Left lobe of liver (tissue), 2 donors: ENCODE measurements around the gene BCAR1. TPM values are rescaled to one million over a fixed set of nuclear protein-coding genes. Genes with fewer than 3 reads are reported as not detected.
A peak's percentile ranks its signal among the peaks of the same experiment; 100 is the strongest.
"Not testable (repeated sequence)": the region's sequence is repeated elsewhere in the genome, so short reads cannot be mapped to it uniquely, and the experiment has no call there.

Experiments used
- ATAC-seq: fragments of 200-7000 bp; cut with Tn5 transposase; one replicate; pipeline ENCODE4 v1.9.1; 2020; ENCODE audit warnings: mild to moderate bottlenecking, moderate library complexity
- DNase-seq: peaks from one replicate; pipeline ENCODE4 v3.0.0-alpha.2; 2020; ENCODE audit warnings: low spot score
- total RNA-seq: library from RNA; stranded (reverse); gene quantifications from one replicate; pipeline ENCODE4 v1.2.1, GENCODE V29; 2021
- donor health status: DM: no; HTN: no; CAD: no; lungs with moderate emphysema.
- donor health status: DM: no; HTN: yes; CAD: no.

Gene BCAR1
- total RNA-seq, 1 donor from 2014 or later: 39.2 TPM

- ATAC-seq: no peak
Measured at GRCh38 chr16:75256059-75256571, 4.7 kb upstream of the BCAR1 start.

GRCh38 chr16:75254359-75254837 lies 3.0 kb upstream of the BCAR1 start:
- DNase-seq (peak; percentile 51), ATAC-seq (peak; percentile 2)

More at GRCh38 chr16:75256059-75256571, 4.7 kb upstream of the BCAR1 start:
- DNase-seq: no peak

GRCh38 chr16:75252946-75253911 lies 1.8 kb upstream of the BCAR1 start:
- no peak for ATAC-seq
- DNase-seq: no peak

GRCh38 chr16:75252049-75252864 lies 833 bp upstream of the BCAR1 start:
- DNase-seq: no peak
- no peak for ATAC-seq

GRCh38 chr16:75250809-75251279 lies 580 bp downstream of the BCAR1 start:
- ATAC-seq (peak; percentile 73), DNase-seq (peak; percentile 77)

- peak; percentile 78 for DNase-seq
- ATAC-seq: peak; percentile 48
Measured at GRCh38 chr16:75250089-75250808, 1.2 kb downstream of the BCAR1 start.

DNA sequence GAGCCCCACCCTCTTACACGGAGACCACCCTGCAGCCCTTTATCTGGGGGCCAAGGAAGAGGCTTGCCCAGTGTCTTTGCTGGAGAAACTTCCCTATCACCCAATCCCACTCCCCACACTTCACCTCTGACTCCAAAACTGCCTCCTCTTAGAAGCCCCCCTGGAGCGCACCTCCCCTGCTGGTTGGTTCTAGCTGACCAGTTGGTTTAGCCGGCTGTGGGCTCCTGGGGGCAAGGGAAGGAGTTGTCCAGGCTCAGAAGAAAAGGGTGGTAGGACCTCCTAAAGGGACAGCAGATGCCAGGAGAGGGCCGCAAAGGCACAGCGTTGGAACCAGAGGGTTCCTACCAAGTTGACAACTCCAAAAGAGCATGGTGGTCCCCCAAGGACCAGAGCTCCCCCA lies 2.0 kb downstream of the BCAR1 start:
- DNase-seq: no peak
- no peak for ATAC-seq

GRCh38 chr16:75248536-75249380 lies 2.7 kb downstream of the BCAR1 start:
- DNase-seq: no peak
- ATAC-seq: no peak

DNA sequence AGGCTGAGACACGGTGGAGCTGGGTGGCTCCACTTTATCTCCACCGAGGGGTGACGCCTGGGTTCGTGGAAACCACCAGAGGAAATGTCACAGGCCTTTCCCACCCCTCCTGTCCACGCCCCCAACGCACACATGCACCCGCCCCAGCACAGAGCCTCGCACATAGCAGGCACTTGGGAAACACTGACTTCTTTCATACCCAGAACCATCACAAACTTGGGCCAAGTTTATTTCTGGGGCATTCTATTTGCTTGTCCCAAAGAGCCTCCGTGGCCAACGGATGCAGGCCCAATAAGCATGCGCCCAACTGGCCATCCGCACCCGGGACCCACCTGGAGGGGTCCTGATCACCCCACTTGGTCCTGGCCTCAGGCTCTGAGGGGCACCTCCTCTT lies 3.3 kb downstream of the BCAR1 start:
- ATAC-seq (no peak), DNase-seq (no peak)

GRCh38 chr16:75247249-75247648 lies 4.2 kb downstream of the BCAR1 start:
- DNase-seq (no peak), ATAC-seq (no peak)

DNA sequence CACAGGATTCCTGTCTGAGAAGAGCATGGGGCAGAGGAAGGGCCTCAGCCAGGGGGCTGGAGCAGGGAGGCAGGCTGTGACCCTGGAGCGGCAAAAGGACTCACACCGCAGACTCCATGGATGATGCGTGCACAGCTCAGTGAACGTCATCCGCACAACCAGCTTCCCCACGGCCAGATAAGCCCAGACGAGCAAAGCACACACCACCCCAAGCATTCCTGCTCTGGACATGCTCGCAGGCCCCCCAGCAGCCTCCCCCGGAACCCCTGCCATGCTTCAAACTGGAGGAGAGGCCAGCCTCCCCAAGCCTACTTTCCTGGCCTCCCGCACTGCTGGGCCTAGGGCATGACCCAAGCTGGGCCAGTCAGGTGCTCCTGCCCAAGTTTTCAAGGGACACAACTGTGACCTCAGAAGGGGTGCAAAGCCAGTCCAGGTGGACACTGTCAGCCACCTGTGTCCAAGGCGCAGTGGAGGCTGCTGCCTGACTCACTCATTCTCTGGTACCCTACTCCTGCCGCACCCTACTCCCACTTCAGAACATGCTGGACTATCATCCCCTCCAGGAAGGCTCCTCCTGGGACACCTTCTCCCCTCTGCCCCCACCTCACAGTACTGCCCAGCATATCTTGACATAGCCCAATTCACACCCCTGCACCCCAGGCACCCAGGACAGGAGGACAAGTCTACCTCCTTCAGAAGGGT lies 4.8 kb downstream of the BCAR1 start:
- no peak for ATAC-seq
- no peak for DNase-seq

DNA sequence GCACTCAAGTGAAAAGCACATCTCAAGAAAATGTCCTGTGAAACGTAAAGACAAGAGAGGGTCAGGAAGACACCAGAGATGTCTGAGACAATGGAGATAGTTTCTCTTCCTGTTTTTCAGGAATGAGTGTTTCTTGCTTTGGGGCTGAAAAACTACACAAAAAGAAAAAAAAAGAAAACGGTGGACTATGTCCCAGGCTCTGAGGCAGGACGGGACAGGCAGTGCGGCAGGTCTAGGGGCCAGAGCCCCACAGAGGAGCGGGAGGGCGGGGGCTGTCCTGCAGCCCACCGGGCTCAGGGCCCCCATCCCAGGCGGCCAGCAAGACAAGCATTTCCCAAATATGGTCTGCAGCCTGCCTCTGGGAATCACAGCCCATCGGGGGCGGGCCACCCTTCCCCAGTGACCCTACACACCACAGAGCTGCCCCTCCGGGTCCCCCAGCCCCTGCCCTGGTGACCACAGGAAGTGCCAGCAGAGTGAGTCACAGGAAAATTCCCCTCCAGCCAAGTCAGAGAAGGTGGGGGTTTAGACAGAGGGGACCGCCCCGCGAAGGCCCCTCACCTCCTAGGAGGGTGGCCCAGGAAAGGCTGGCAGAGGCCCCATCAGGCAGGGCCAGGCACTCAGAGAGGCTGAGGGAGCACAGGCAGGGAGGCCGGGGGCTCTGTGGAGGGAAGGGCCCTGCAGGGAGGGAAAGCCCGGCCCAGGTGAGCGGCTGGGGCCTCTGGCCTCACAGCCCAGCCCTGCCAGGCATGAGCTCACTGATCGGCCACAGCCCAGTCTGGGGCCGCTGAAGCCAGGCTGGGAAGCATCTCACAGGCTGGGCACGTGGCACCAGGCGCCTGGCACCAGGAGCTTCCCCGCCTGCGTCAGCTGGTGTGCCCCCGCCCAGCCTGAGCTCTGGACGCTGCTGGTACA lies 6.3 kb downstream of the BCAR1 start:
- ATAC-seq: peak; percentile 80
- peak; percentile 87 for DNase-seq

DNA sequence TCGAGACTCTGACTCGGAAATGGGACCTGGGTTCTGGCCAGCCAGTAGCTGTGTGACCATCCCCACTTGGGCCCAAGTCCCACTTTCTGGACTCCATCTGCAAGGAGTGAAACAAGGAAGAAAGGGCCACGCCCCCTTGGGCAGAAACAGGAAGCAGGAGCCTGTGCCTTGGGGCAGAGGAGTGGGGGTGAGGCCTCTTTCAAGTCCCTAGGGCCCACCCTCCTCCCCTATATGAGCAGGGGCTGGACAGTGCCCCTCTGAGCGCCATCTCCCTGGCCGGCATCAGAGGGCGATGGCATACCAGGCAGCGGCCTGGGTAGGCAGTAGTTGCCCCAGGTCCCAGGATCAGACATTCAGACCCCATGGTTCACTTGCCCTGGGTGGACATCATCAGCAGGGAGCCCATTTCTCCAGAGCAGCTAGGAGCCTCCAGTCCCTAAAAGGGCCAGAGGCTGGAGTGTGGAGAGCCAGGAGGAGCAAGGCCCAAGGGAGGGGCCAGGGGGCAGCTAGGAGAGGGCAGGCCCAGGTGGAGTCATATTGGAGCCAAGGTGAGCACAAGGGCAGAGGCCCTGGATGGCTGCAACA lies 7.1 kb downstream of the BCAR1 start:
- ATAC-seq (no peak), DNase-seq (no peak)

DNA sequence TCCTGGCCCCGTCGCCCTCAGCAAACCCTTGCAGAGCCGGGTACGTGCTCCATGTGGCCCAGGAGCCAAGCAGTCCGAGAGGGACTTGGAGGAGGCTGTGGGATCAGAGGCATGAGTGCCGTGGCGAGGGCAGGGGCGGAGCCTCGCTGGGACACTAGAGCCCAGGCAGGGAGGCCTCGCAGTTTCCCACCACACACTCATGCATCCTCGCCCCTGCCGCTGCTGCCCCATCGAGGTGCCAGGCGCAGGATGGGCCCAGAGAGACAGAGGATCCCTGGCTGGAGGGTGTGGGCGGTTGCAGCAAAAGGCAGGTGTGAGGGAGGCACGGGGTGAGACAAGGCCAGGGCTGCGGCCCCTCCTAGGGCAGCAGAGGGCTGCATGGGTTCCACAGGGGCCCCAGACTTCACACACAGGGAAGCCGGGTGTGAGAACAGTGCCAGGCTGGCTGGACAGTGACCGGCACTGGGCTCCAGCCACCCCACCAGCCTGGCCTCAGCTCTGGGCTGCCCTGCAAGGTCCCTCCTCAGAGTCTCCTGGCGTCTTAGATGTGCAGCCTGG lies 7.7 kb downstream of the BCAR1 start:
- ATAC-seq (no peak), DNase-seq (no peak)

DNA sequence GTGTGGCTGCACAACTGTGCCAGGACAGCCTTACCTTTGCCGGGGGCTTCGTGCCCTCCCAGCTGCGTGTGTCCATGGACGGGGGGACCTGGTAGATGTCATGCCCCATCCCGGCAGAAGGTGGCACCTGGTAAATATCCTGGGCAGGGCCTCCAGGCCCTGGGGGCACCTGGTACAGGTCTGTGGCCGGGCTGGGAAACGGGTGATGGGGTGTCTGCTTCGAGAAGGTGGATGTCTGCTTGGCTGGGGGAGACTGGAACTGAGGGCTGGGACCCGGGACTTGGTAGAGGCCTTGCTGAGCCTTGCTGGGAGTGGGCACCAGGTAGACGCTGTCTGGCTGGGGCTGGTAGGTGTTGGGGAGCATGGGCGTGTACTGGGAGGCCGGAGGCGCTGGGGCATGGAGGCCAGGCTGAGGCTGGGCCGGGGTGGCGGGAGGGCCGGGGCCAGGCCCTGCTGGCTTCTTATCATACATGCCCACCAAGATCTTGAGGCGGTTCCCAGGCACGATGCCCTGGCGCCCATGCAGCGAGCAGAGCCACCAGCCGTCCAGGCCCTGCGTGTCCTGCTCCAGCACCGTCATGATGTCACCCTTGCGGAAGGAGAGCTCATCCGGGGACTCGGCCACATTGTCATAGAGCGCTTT lies 8.9 kb downstream of the BCAR1 start:
- DNase-seq, ATAC-seq: not testable (repeated sequence)

- ATAC-seq (no peak), DNase-seq (no peak)
Measured at GRCh38 chr16:75241955-75242354, 9.5 kb downstream of the BCAR1 start.

- no peak for ATAC-seq
- DNase-seq: no peak
Measured at GRCh38 chr16:75241412-75241811, 10.0 kb downstream of the BCAR1 start.
